Activated CD4-positive, alpha-beta T cell treated with anti-CD3 and anti-CD28 coated beads, Interleukin-2, amount 10 ng/mL, durations not matched to agents 24 days and 14 days (primary cell): ENCODE data around the gene STARD10. TPM values are rescaled to one million over a fixed set of nuclear protein-coding genes. Genes with fewer than 3 reads are reported as not detected.
"Not testable (repeated sequence)": the region's sequence is repeated elsewhere in the genome, so short reads cannot be mapped to it uniquely, and the experiment has no call there.

Source experiments
- DNase-seq: peaks from one replicate; pipeline ENCODE4 v3.0.0; 2022
- H3K27ac Mint-ChIP-seq: one replicate; pipeline ENCODE4 v1.8.0; 2022; ENCODE audit warnings: mild to moderate bottlenecking, mixed read lengths
- H3K27me3 Mint-ChIP-seq: one replicate; pipeline ENCODE4 v1.8.0; 2022; ENCODE audit warnings: mixed read lengths
- H3K36me3 Mint-ChIP-seq: one replicate; pipeline ENCODE4 v1.8.0; 2022; ENCODE audit warnings: low read depth, mild to moderate bottlenecking, mixed read lengths
- H3K4me1 Mint-ChIP-seq: one replicate; pipeline ENCODE4 v1.8.0; 2021; ENCODE audit warnings: mixed read lengths
- H3K4me3 Mint-ChIP-seq: one replicate; pipeline ENCODE4 v1.8.0; 2022; ENCODE audit warnings: mild to moderate bottlenecking, moderate library complexity, mixed read lengths
- H3K9me3 Mint-ChIP-seq: one replicate; pipeline ENCODE4 v1.8.0; 2021; ENCODE audit warnings: mixed read lengths
- intact Hi-C: fragments of 100-400 bp; cut with micrococcal nuclease; formaldehyde crosslinking; loops from one replicate; pipeline ENCODE4 v1.15.1; 2023
- total RNA-seq: library from RNA; stranded (reverse); gene quantifications from 2 replicates; pipeline ENCODE4 v1.2.3, GENCODE V29; 2022

The STARD10 gene
- total RNA-seq, 1 donor from 2014 or later, result 17.2 TPM

- peak; percentile 85 for DNase-seq
- H3K27ac Mint-ChIP-seq, result peak overlapping the region; percentile 37
- peaks cover 21% of the 10 kb centered on the region for H3K4me1 Mint-ChIP-seq
- no peaks in the 10 kb centered on the region for H3K27me3 Mint-ChIP-seq
- no peak overlapping the region for H3K4me3 Mint-ChIP-seq
- H3K36me3 Mint-ChIP-seq, result peaks cover 32% of the 10 kb centered on the region
- intact Hi-C loops, result loop anchor here (1.0 to 2.0 kb wide), 2 partner anchors 347 to 411 kb away; no protein-coding TSS in a partner anchor
- no peaks in the 10 kb centered on the region for H3K9me3 Mint-ChIP-seq
Measured at GRCh38 chr11:72831521-72832300, 37.9 kb upstream of the STARD10 start.

DNA sequence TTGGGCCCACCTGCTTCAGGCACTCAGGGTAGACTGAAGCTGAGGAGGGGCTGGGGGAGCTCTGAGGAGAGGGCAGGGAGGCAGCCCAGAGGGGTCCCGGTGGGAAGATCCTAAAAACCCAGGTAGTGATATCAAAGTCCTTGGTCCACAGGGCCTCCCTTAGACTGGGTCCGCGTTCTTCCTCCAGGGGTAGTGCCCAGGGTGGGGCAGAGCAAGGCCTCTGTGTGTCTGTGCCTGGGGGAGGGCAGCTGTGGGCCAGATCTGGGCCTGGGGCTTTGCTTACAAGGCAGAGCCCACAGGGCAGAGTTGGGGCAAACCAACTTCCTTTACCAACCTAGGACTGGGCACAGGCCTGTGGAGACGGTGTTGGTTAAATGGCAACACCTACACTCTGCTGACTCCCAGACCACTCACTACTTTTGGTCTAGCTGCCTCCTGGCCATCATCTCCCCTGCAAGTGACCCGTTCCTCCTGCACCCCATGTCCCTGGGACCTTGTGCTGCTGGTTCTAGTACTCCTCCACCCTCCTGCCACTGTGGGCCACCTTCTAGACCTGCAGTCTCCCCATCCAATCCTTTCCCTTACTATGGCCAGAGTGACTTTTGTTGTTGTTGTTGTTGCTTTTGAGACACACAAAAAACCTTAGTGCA lies 36.2 kb upstream of the STARD10 start:
- no peak overlapping the region for H3K4me3 Mint-ChIP-seq
- no peaks in the 10 kb centered on the region for H3K9me3 Mint-ChIP-seq
- H3K27me3 Mint-ChIP-seq, result no peaks in the 10 kb centered on the region
- peaks cover 32% of the 10 kb centered on the region for H3K36me3 Mint-ChIP-seq
- DNase-seq, result no peak
- intact Hi-C loops, result loop anchor here (2.0 kb wide), 1 partner anchor 413 kb away; no protein-coding TSS in a partner anchor
- peaks cover 17% of the 10 kb centered on the region for H3K4me1 Mint-ChIP-seq
- no peak overlapping the region for H3K27ac Mint-ChIP-seq

DNA sequence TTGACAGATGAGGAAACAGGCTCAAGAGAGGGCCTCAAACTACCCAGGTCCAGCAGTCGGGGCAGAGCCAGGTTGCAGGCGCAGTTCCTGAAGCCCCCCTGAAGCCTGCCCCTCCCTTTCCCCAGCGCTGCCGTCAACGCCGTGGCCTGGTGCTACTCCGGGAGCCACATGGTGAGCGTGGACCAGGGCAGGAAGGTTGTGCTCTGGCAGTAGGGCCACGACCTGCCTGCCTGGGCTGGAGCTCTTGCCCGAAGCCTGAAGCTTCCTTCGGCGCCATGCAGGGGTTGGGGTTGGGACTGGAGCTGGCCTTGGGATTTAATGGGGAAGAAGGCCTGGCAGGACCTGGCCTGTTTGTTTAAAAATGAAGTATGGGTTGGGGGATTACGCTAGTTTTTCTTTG lies 35.3 kb upstream of the STARD10 start:
- no peak for DNase-seq
- peak overlapping the region; percentile 66 for H3K27ac Mint-ChIP-seq
- intact Hi-C loops, result no loop called here
- H3K36me3 Mint-ChIP-seq, result peaks cover 38% of the 10 kb centered on the region
- H3K9me3 Mint-ChIP-seq, result no peaks in the 10 kb centered on the region
- no peaks in the 10 kb centered on the region for H3K27me3 Mint-ChIP-seq
- no peak overlapping the region for H3K4me3 Mint-ChIP-seq
- peaks cover 13% of the 10 kb centered on the region for H3K4me1 Mint-ChIP-seq

DNA sequence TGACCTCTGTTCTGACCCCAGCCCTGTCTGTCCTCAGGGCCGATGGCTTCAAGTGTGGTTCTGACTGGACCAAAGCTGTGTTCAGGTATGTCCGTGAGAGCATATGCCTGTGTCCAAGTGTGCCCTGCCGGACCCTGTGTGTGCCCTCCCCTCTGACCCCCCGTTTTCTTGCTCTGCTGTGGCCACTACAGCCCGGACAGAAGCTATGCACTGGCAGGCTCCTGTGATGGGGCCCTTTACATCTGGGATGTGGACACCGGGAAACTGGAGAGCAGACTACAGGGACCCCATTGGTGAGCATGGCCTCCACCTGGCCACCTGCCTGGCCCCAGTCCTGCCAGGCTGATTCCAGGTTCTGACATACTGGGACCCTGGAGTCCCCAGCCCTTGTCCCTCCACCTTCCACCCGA lies 34.9 kb upstream of the STARD10 start:
- Mint-ChIP-seq H3K4me1 (peaks cover 13% of the 10 kb centered on the region), H3K27ac (no peak overlapping the region), H3K27me3 (no peaks in the 10 kb centered on the region), H3K4me3 (no peak overlapping the region), H3K9me3 (no peaks in the 10 kb centered on the region), H3K36me3 (peaks cover 39% of the 10 kb centered on the region)
- DNase-seq, result no peak
- intact Hi-C loops, result no loop called here

- H3K9me3 Mint-ChIP-seq, result no peaks in the 10 kb centered on the region
- intact Hi-C loops, result no loop called here
- H3K27ac Mint-ChIP-seq, result peak overlapping the region; percentile 66
- no peak overlapping the region for H3K4me3 Mint-ChIP-seq
- no peaks in the 10 kb centered on the region for H3K27me3 Mint-ChIP-seq
- peaks cover 43% of the 10 kb centered on the region for H3K36me3 Mint-ChIP-seq
- DNase-seq, result no peak
- peaks cover 13% of the 10 kb centered on the region for H3K4me1 Mint-ChIP-seq
Measured at GRCh38 chr11:72828081-72828567, 34.3 kb upstream of the STARD10 start.

GRCh38 chr11:72827656-72828055 lies 33.8 kb upstream of the STARD10 start:
- H3K27me3 Mint-ChIP-seq, intact Hi-C loops, H3K4me3 Mint-ChIP-seq, H3K9me3 Mint-ChIP-seq, DNase-seq: not testable (repeated sequence)
- H3K4me1 Mint-ChIP-seq, result peaks cover 13% of the 10 kb centered on the region
- H3K36me3 Mint-ChIP-seq, result peaks cover 44% of the 10 kb centered on the region
- H3K27ac Mint-ChIP-seq, result peak overlapping the region; percentile 66

- H3K27me3 Mint-ChIP-seq, result no peaks in the 10 kb centered on the region
- H3K4me1 Mint-ChIP-seq, result peaks cover 11% of the 10 kb centered on the region
- no peak for DNase-seq
- peaks cover 42% of the 10 kb centered on the region for H3K36me3 Mint-ChIP-seq
- intact Hi-C loops, result no loop called here
- no peak overlapping the region for H3K4me3 Mint-ChIP-seq
- no peaks in the 10 kb centered on the region for H3K9me3 Mint-ChIP-seq
- H3K27ac Mint-ChIP-seq, result peak overlapping the region; percentile 48
Measured at GRCh38 chr11:72826942-72827480, 33.2 kb upstream of the STARD10 start.

DNA sequence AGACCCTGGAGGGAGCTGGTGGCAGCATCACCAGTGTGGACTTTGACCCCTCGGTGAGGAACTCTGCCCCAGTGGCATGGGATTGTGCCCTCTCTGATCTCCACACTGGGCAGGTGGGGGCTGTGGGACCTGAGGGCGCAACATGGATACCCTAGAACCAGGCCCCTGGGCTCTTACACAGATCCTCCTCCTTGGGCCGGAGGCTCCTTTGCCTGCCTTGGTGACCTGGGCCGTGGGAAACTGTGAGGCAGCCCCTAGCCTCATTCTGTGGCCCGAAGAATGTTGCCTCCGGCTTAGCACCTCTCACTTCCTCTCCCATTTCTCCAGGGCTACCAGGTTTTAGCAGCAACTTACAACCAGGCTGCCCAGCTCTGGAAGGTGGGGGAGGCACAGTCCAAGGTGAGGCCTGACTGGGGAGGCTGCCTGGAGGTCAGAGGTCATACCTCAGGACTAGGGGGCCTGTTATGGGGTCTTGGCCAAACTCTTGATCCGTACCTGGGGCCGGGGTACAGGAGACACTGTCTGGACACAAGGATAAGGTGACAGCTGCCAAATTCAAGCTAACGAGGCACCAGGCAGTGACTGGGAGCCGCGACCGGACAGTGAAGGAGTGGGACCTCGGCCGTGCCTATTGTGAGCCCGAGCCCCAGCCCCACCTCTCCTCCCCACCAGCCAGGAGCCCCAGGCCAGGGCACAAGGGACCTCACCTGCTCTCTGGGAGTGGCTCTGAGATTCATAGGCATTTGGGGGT lies 32.5 kb upstream of the STARD10 start:
- Mint-ChIP-seq H3K36me3 (peaks cover 37% of the 10 kb centered on the region), H3K27me3 (no peaks in the 10 kb centered on the region), H3K27ac (no peak overlapping the region), H3K4me1 (peaks cover 9% of the 10 kb centered on the region), H3K4me3 (no peak overlapping the region), H3K9me3 (no peaks in the 10 kb centered on the region)
- no peak for DNase-seq
- intact Hi-C loops, result no loop called here

GRCh38 chr11:72825661-72826060 lies 31.8 kb upstream of the STARD10 start:
- Mint-ChIP-seq H3K4me1 (peaks cover 9% of the 10 kb centered on the region), H3K9me3 (no peaks in the 10 kb centered on the region), H3K27ac (no peak overlapping the region), H3K36me3 (peaks cover 37% of the 10 kb centered on the region), H3K4me3 (no peak overlapping the region), H3K27me3 (no peaks in the 10 kb centered on the region)
- DNase-seq, result no peak
- intact Hi-C loops, result no loop called here

GRCh38 chr11:72824811-72825505 lies 31.1 kb upstream of the STARD10 start:
- Mint-ChIP-seq H3K27me3 (no peaks in the 10 kb centered on the region), H3K4me3 (no peak overlapping the region), H3K4me1 (peaks cover 9% of the 10 kb centered on the region), H3K27ac (no peak overlapping the region), H3K36me3 (peaks cover 39% of the 10 kb centered on the region), H3K9me3 (no peaks in the 10 kb centered on the region)
- intact Hi-C loops, result no loop called here
- DNase-seq, result no peak

GRCh38 chr11:72824020-72824419 lies 30.2 kb upstream of the STARD10 start:
- Mint-ChIP-seq H3K36me3 (peaks cover 38% of the 10 kb centered on the region), H3K4me3 (no peak overlapping the region), H3K27me3 (no peaks in the 10 kb centered on the region), H3K4me1 (peaks cover 14% of the 10 kb centered on the region), H3K27ac (peak overlapping the region; percentile 58), H3K9me3 (no peaks in the 10 kb centered on the region)
- DNase-seq, result no peak
- intact Hi-C loops, result no loop called here

DNA sequence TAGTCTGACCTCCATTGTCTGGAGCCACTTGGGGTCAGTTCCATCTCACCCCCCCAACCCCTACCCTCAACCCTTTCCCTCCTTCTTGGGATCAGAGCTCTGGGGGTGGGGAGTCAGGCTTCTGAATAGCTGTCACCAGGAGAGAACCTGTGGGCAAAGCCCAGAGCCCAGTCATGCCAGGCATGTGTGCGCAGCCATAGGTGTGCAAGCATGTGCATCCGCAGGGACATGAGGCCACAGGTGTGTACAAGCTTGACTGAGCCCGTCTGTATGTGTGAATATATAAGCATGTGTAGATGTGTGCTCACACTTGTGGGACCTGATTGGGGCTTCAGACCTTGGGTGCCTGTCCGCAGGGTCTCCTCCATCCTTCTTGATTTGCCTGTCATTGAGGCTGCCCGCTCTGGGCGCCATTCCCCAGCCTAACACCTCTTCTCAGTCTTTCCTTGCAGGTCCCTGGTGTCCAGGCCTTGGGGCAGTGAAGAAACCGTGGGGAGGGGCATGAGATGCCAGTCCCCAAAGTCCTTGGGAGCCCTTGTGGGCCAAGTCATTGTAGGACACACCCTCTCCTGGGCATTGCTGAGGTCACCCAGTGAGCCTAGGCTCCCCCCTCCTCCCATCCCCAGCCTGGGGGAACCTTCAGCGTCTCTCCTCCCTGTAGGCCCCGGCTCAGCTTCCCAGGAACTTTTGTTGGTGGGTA lies 29.4 kb upstream of the STARD10 start:
- intact Hi-C loops, result no loop called here
- Mint-ChIP-seq H3K27me3 (no peaks in the 10 kb centered on the region), H3K9me3 (no peaks in the 10 kb centered on the region), H3K4me3 (no peak overlapping the region), H3K36me3 (peaks cover 38% of the 10 kb centered on the region), H3K4me1 (peaks cover 15% of the 10 kb centered on the region), H3K27ac (no peak overlapping the region)
- no peak for DNase-seq
